ENCODE results near the gene WSCD1.

DNA sequence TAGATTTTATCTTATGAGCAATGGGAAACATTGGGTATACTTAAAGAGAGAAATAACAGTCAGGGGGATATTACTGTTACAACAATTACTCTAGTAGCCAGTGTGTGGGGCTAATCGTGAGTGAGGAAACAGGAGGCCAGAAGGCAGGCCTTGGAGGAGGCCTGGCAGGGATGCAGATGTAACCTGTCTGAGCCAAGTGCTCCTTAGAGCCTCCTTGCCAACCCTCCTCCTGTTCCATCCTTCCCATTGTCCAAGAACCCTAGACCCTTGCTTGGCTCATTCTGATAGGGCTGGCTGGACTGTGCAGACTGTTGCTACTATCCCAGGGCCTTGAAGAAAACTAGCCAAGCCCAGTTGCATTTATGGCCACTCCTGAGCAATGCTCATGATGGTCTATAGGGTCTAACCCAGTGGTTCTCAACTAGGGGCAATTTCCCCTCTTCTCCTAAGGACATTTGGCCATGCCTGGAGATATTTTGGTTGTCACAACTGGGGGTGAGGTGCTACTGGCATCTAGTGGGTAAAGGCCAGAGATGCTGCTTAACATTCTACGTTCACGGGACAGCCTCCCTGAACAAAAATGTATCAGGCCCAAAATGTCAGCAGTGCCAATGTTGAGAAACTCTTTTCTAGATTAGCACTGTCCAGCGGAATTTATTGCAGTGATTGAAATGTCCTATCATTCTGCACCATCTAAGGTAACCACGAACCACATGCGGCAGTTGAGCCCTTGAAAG is 24.4 kb upstream of the WSCD1 start:
- no peak for TF ChIP-seq POLR2A (IDR thresholded peaks at IDR 0.05)
- TF ChIP-seq, protein P1, sequence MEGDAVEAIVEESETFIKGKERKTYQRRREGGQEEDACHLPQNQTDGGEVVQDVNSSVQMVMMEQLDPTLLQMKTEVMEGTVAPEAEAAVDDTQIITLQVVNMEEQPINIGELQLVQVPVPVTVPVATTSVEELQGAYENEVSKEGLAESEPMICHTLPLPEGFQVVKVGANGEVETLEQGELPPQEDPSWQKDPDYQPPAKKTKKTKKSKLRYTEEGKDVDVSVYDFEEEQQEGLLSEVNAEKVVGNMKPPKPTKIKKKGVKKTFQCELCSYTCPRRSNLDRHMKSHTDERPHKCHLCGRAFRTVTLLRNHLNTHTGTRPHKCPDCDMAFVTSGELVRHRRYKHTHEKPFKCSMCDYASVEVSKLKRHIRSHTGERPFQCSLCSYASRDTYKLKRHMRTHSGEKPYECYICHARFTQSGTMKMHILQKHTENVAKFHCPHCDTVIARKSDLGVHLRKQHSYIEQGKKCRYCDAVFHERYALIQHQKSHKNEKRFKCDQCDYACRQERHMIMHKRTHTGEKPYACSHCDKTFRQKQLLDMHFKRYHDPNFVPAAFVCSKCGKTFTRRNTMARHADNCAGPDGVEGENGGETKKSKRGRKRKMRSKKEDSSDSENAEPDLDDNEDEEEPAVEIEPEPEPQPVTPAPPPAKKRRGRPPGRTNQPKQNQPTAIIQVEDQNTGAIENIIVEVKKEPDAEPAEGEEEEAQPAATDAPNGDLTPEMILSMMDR (IDR thresholded peaks at IDR 0.05) = no peak
